Stimulated activated CD4-positive, alpha-beta T cell treated with anti-CD3 and anti-CD28 coated beads, Interleukin-12 subunit alpha, Interleukin-12 subunit beta, amount 100 ng/mL, for 48 hours (primary cell): Measurements from ENCODE around the gene RERE.

Experiments used
- DNase-seq, 3 donors: peaks; one replicate each; pipeline ENCODE4 v3.0.0-alpha.2; 2020; ENCODE audit warnings: low read depth in 2 of 3, low spot score in 1 of 3

RERE gene

GRCh38 chr1:8431784-8432183, 385.7 kb downstream of the RERE start:
- no peak for DNase-seq

GRCh38 chr1:8431019-8431418, 386.4 kb downstream of the RERE start:
- DNase-seq: no peak

GRCh38 chr1:8430476-8430875, 387.0 kb downstream of the RERE start:
- DNase-seq: no peak

- no peak for DNase-seq
Observed at GRCh38 chr1:8429549-8430110, 387.8 kb downstream of the RERE start.

- DNase-seq: no peak
Observed at GRCh38 chr1:8428441-8428840, 389.0 kb downstream of the RERE start.

GRCh38 chr1:8427986-8428385, 389.5 kb downstream of the RERE start:
- DNase-seq: no peak

- no peak for DNase-seq
Observed at GRCh38 chr1:8427493-8427892, 389.9 kb downstream of the RERE start.

- DNase-seq: no peak
Observed at GRCh38 chr1:8426996-8427395, 390.4 kb downstream of the RERE start.

GRCh38 chr1:8425781-8426161, 391.7 kb downstream of the RERE start:
- no peak for DNase-seq

GRCh38 chr1:8425150-8425780, 392.2 kb downstream of the RERE start:
- no peak for DNase-seq

- DNase-seq: peak in 1 of 3 donors; percentile 36
Observed at GRCh38 chr1:8424539-8425116, 392.8 kb downstream of the RERE start.

- peak in 2 of 3 donors; percentile 45 to 51 for DNase-seq
Observed at GRCh38 chr1:8423692-8424538, 393.5 kb downstream of the RERE start.

- peak in 1 of 3 donors; percentile 28 for DNase-seq
Observed at GRCh38 chr1:8423269-8423691, 394.2 kb downstream of the RERE start.

GRCh38 chr1:8422510-8423268, 394.8 kb downstream of the RERE start:
- DNase-seq: no peak

- no peak for DNase-seq
Observed at GRCh38 chr1:8421721-8422120, 395.7 kb downstream of the RERE start.

- no peak for DNase-seq
Observed at GRCh38 chr1:8420318-8420717, 397.1 kb downstream of the RERE start.

GRCh38 chr1:8419861-8420260, 397.6 kb downstream of the RERE start:
- DNase-seq: no peak

- no peak for DNase-seq
Observed at GRCh38 chr1:8419172-8419571, 398.3 kb downstream of the RERE start.

- no peak for DNase-seq
Observed at GRCh38 chr1:8418301-8418700, 399.1 kb downstream of the RERE start.

- no peak for DNase-seq
Observed at GRCh38 chr1:8417625-8418024, 399.8 kb downstream of the RERE start.

GRCh38 chr1:8416881-8417280, 400.6 kb downstream of the RERE start:
- DNase-seq: no peak
